Gastroesophageal sphincter (tissue), 3 donors: Measurements from ENCODE around the gene FOXO3.

Experiments
- CTCF ChIP-seq, 4 experiments: fragments of 200-600 bp in 2 of 4; fragments of 450-650 bp in 2 of 4; sonication (generic) in 1 of 4; IDR thresholded peaks; one replicate each; pipeline ENCODE4 v1.5.1; 2017 to 2019; ENCODE audit warnings: antibody characterized with exemption in 4 of 4, mild to moderate bottlenecking in 2 of 4, moderate library complexity in 2 of 4
- POLR2A ChIP-seq, 2 donors: fragments of 450-650 bp; IDR thresholded peaks; one replicate each; pipeline ENCODE4 v1.6.1; 2017; ENCODE audit warnings: antibody characterized with exemption in 2 of 2, mild to moderate bottlenecking in 2 of 2, moderate library complexity in 1 of 2
- POLR2AphosphoS5 ChIP-seq: sonication (generic); formaldehyde crosslinking; IDR thresholded peaks from one replicate; pipeline ENCODE4 v1.6.1; 2017; ENCODE audit warnings: antibody characterized with exemption

GRCh38 chr6:108653949-108654348 is 93.2 kb downstream of the FOXO3 start:
- TF ChIP-seq POLR2AphosphoS5 (peak; percentile 98), CTCF (IDR thresholded peaks at IDR 0.05) (no peak), POLR2A (IDR thresholded peaks at IDR 0.05) (no peak)
